Fibroblast of lung (primary cell): ENCODE data around the gene URI1. TPM values are rescaled to one million over a fixed set of nuclear protein-coding genes. Genes with fewer than 3 reads are reported as not detected.

Experiments used
- DNase-seq, 2 donors: peaks; one replicate each; pipeline versions ENCODE4 v3.0.0 to v3.0.0-alpha.2; 2010; ENCODE audit warnings: low read depth in 2 of 2
- H2AFZ ChIP-seq: 2 replicates; pipeline ENCODE4 v1.5.1; 2012; ENCODE audit warnings: low read length, control low read depth, inconsistent platforms
- H3K27ac ChIP-seq: 2 replicates; pipeline ENCODE4 v1.5.1; 2011; ENCODE audit warnings: low read length, control low read depth; ENCODE audit not compliant: insufficient read depth
- H3K27me3 ChIP-seq: 2 replicates; pipeline ENCODE4 v1.5.1; 2011; ENCODE audit warnings: mild to moderate bottlenecking, low read length; ENCODE audit not compliant: control insufficient read depth, insufficient read depth
- H3K36me3 ChIP-seq: 2 replicates; pipeline ENCODE4 v1.5.1; 2011; ENCODE audit warnings: low read length; ENCODE audit not compliant: control insufficient read depth, insufficient read depth
- H3K4me1 ChIP-seq: 2 replicates; pipeline ENCODE4 v1.5.1; 2011; ENCODE audit warnings: low read length; ENCODE audit not compliant: control insufficient read depth, insufficient read depth; ENCODE audit errors: extremely low read depth
- H3K4me2 ChIP-seq: 2 replicates; pipeline ENCODE4 v1.5.1; 2011; ENCODE audit warnings: low read length, control low read depth; ENCODE audit not compliant: insufficient read depth; ENCODE audit errors: extremely low read depth
- H3K4me3 ChIP-seq, 4 experiments: fragments of 200-600 bp in 1 of 4; sonication (generic) in 1 of 4; replicated peaks in 1 of 4; 2 replicates each; pipeline ENCODE4 v1.5.1; 2011 to 2016; ENCODE audit warnings: low read length in 4 of 4, low read depth in 3 of 4, mild to moderate bottlenecking in 3 of 4, control low read depth in 2 of 4, inconsistent platforms in 1 of 4, mixed read lengths in 1 of 4; ENCODE audit not compliant: insufficient read depth in 1 of 4; ENCODE audit errors: control extremely low read depth in 1 of 4
- H3K79me2 ChIP-seq: 2 replicates; pipeline ENCODE4 v1.5.1; 2012; ENCODE audit warnings: mild to moderate bottlenecking, low read length, inconsistent platforms; ENCODE audit not compliant: control insufficient read depth, insufficient read depth
- H3K9ac ChIP-seq: 2 replicates; pipeline ENCODE4 v1.5.1; 2011; ENCODE audit warnings: mild to moderate bottlenecking, low read length, control low read depth; ENCODE audit not compliant: insufficient read depth
- H3K9me3 ChIP-seq: 2 replicates; pipeline ENCODE4 v1.5.1; 2012; ENCODE audit warnings: low read depth, low read length; ENCODE audit not compliant: control insufficient read depth, insufficient read depth
- H4K20me1 ChIP-seq: 2 replicates; pipeline ENCODE4 v1.5.1; 2011; ENCODE audit warnings: low read length; ENCODE audit not compliant: control insufficient read depth, insufficient read depth; ENCODE audit errors: extremely low read depth
- EZH2 ChIP-seq: IDR thresholded peaks from 2 replicates; pipeline ENCODE4 v1.5.1; 2012; ENCODE audit warnings: low read length, control low read depth, mild to moderate bottlenecking; ENCODE audit errors: missing control alignments
- polyA plus RNA-seq, 2 donors: library from polyadenylated mRNA; depleted of rRNA in 1 of 2; stranded (reverse) in 1 of 2; unstranded in 1 of 2; fragments of >200 nt; gene quantifications; 2 replicates each; pipeline ENCODE4 v1.2.1, GENCODE V29; 2011 to 2012; ENCODE audit warnings: missing spikeins in 1 of 2
- total RNA-seq: library from RNA; depleted of rRNA; stranded (reverse); fragments of >200 nt; gene quantifications from 2 replicates; pipeline ENCODE4 v1.2.1, GENCODE V29; 2014
- TF ChIP-seq, protein P1 (sequence below), 2 donors: IDR thresholded peaks in 1 of 2; conservative IDR thresholded peaks in 1 of 2; 1 replicate in 1 of 2; 2 replicates in 1 of 2; pipeline ENCODE4 v1.5.1; 2011 to 2012; ENCODE audit warnings: low read length in 2 of 2, control low read depth in 1 of 2, inconsistent platforms in 1 of 2, low read depth in 1 of 2, mild to moderate bottlenecking in 1 of 2

Gene URI1
- total and polyA plus RNA-seq, 2 donors (not counting 1 experiment from before 2014, with no cell fraction given), result 62.6 to 77.4 TPM

DNA sequence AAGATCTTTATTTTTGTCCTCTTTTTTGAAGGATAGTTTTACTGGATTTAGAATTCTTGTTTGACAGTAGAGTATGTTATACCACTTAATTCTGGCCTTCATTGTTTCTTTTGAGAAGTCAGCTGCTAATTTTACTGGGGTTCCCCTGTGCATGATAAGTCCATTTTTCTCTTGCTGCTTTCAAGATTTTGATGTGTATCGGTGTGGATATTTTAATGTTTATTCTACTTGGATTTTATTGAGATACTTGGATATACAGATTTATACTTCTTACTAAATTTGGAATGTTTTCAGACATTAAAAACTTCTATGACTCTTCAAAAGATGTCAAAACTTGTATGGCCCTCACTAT, 86.9 kb downstream of the URI1 start:
- Histone ChIP-seq H3K27me3 (no peaks in the 10 kb centered on the region), H3K4me1 (no peaks in the 10 kb centered on the region), H3K36me3 (no peaks in the 10 kb centered on the region), H3K4me2 (no peak overlapping the region), H3K9me3 (no peaks in the 10 kb centered on the region), H3K27ac (no peak overlapping the region), H2AFZ (no peak overlapping the region), H3K79me2 (no peaks in the 10 kb centered on the region), H3K4me3 (no peak overlapping the region), H4K20me1 (no peaks in the 10 kb centered on the region), H3K9ac (no peak overlapping the region)
- no peak for DNase-seq
- TF ChIP-seq, protein P1, sequence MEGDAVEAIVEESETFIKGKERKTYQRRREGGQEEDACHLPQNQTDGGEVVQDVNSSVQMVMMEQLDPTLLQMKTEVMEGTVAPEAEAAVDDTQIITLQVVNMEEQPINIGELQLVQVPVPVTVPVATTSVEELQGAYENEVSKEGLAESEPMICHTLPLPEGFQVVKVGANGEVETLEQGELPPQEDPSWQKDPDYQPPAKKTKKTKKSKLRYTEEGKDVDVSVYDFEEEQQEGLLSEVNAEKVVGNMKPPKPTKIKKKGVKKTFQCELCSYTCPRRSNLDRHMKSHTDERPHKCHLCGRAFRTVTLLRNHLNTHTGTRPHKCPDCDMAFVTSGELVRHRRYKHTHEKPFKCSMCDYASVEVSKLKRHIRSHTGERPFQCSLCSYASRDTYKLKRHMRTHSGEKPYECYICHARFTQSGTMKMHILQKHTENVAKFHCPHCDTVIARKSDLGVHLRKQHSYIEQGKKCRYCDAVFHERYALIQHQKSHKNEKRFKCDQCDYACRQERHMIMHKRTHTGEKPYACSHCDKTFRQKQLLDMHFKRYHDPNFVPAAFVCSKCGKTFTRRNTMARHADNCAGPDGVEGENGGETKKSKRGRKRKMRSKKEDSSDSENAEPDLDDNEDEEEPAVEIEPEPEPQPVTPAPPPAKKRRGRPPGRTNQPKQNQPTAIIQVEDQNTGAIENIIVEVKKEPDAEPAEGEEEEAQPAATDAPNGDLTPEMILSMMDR (conservative IDR thresholded peaks at IDR 0.05 in 1 of 2, IDR thresholded peaks at IDR 0.05 in 1 of 2; ENCODE audit: low read depth in 1 of 2, low read length in 2 of 2), result no peak
- no peak for TF ChIP-seq EZH2

DNA sequence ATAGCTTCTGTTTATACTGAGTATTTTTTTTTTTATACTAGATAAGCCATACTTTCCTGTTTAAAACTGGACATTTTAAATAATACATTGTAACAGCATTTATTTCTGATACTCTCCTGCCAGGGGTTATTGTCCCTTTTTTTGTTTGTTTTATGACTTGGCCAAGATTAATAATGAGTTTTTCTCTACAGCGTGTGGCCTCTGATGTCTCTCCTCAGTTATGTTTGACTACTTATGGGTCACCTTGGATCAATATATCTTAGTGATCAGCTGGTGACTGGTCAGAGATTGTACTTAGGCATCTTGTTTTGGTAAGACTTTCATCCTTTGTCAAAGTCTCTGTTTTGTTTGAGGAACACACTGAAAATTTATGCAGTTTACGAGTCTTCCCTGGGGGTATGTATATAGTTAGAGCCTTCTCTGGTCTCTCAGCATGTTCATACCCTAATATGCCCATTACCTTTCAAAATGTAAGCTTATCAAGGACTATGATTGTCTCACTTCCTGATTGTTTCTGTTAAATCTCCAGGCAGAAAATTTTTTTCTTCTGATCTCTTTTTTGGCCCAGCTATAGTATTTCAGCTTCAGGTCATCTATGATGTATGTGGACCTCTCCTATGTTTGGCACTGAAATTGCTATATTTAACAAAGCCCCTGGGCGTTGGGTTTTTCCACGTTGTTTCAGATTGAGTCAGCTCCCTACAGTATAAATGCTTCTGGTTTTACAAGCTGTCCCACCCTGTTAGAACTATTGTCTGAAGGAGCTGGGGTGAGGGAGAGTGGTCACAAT, 87.9 kb downstream of the URI1 start:
- no peaks in the 10 kb centered on the region for H4K20me1 ChIP-seq
- H3K79me2 ChIP-seq, result no peaks in the 10 kb centered on the region
- H3K4me1 ChIP-seq, result no peaks in the 10 kb centered on the region
- no peak overlapping the region for H3K9ac ChIP-seq
- DNase-seq, result peak; percentile 4 to 88
- H3K4me2 ChIP-seq, result no peak overlapping the region
- no peak for TF ChIP-seq EZH2
- TF ChIP-seq, protein P1 (conservative IDR thresholded peaks at IDR 0.05 in 1 of 2, IDR thresholded peaks at IDR 0.05 in 1 of 2; ENCODE audit: low read depth in 1 of 2, low read length in 2 of 2), result no peak
- H3K27ac ChIP-seq, result no peak overlapping the region
- H2AFZ ChIP-seq, result no peak overlapping the region
- no peaks in the 10 kb centered on the region for H3K27me3 ChIP-seq
- H3K9me3 ChIP-seq, result no peaks in the 10 kb centered on the region
- H3K36me3 ChIP-seq, result no peaks in the 10 kb centered on the region
- no peak overlapping the region for H3K4me3 ChIP-seq

DNA sequence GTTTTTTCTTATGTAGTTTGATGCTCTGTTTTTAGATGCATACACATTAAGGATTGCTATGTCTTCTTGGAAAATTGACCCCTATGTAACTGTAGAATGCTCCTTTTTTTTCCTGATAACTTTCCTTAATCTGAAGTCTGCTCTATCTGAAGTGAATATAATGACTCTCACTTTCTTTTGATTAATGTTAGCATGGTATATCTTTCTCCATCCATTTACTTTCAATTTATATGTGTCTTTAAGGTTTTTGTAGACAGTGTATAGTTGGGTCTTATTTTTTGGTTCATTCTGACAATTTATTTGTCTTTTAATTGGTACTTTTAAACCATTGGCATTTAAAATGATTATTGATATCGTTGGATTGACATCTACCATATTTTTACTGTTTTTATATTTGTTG, 92.3 kb downstream of the URI1 start:
- no peaks in the 10 kb centered on the region for H3K27me3 ChIP-seq
- no peaks in the 10 kb centered on the region for H4K20me1 ChIP-seq
- H3K9ac ChIP-seq, result no peak overlapping the region
- H3K4me3 ChIP-seq, result no peak overlapping the region
- no peak for TF ChIP-seq EZH2
- TF ChIP-seq, protein P1 (conservative IDR thresholded peaks at IDR 0.05 in 1 of 2, IDR thresholded peaks at IDR 0.05 in 1 of 2; ENCODE audit: low read depth in 1 of 2, low read length in 2 of 2), result no peak
- H3K9me3 ChIP-seq, result no peaks in the 10 kb centered on the region
- H3K4me1 ChIP-seq, result no peaks in the 10 kb centered on the region
- no peak overlapping the region for H2AFZ ChIP-seq
- H3K79me2 ChIP-seq, result no peaks in the 10 kb centered on the region
- no peak for DNase-seq
- H3K4me2 ChIP-seq, result no peak overlapping the region
- H3K27ac ChIP-seq, result no peak overlapping the region
- no peaks in the 10 kb centered on the region for H3K36me3 ChIP-seq
